Gastroesophageal sphincter (tissue), 4 donors: ENCODE results near the gene GALNT18. TPM values are rescaled to one million over a fixed set of nuclear protein-coding genes. Genes with fewer than 3 reads are reported as not detected.
A peak's percentile ranks its signal among the peaks of the same experiment; 100 is the strongest.

ENCODE experiments used
- ATAC-seq: fragments of 150-250 bp; one replicate; pipeline ENCODE4 v1.9.1; 2016; ENCODE audit warnings: mild to moderate bottlenecking, moderate library complexity
- H3K27ac ChIP-seq, 4 donors: fragments of 200-600 bp; sonication (generic) in 3 of 4; 1 replicate in 3 of 4; 2 replicates in 1 of 4; pipeline ENCODE4 v1.5.1; 2016 to 2019
- H3K27me3 ChIP-seq: fragments of 200-600 bp; sonication (generic); one replicate; pipeline ENCODE4 v1.5.1; 2019
- H3K36me3 ChIP-seq, 2 donors: fragments of 200-600 bp; sonication (generic); one replicate each; pipeline ENCODE4 v1.5.1; 2019; ENCODE audit warnings: control low read depth in 1 of 2
- H3K4me1 ChIP-seq, 3 donors: fragments of 200-600 bp; sonication (generic); 1 replicate in 2 of 3; 2 replicates in 1 of 3; pipeline ENCODE4 v1.5.1; 2016 to 2019; ENCODE audit warnings: control low read depth in 2 of 3
- H3K4me3 ChIP-seq, 2 donors: fragments of 200-600 bp; sonication (generic); one replicate each; pipeline ENCODE4 v1.5.1; 2019; ENCODE audit warnings: mild to moderate bottlenecking in 1 of 2, moderate library complexity in 1 of 2
- H3K9me3 ChIP-seq, 3 donors: fragments of 200-600 bp; sonication (generic); one replicate each; pipeline ENCODE4 v1.5.1; 2017 to 2019; ENCODE audit warnings: control low read depth in 2 of 3
- EP300 ChIP-seq: sonication (generic); formaldehyde crosslinking; IDR thresholded peaks from one replicate; pipeline ENCODE4 v1.6.1; 2017; ENCODE audit warnings: antibody characterized with exemption, mild to moderate bottlenecking
- POLR2A ChIP-seq, 2 donors: fragments of 450-650 bp; IDR thresholded peaks; one replicate each; pipeline ENCODE4 v1.6.1; 2017; ENCODE audit warnings: antibody characterized with exemption in 2 of 2, mild to moderate bottlenecking in 2 of 2, moderate library complexity in 1 of 2
- POLR2AphosphoS5 ChIP-seq: sonication (generic); formaldehyde crosslinking; IDR thresholded peaks from one replicate; pipeline ENCODE4 v1.6.1; 2017; ENCODE audit warnings: antibody characterized with exemption
- WGBS, 2 donors: methylation state at CpG; one replicate each; pipeline ENCODE4 v1.1.5; 2018; ENCODE audit warnings: low coverage in 1 of 2; 5-methylcytosine and 5-hydroxymethylcytosine counted together
- total RNA-seq, 4 donors: library from RNA; depleted of rRNA; stranded (reverse); fragments of >200 nt; gene quantifications; one replicate each; pipeline ENCODE4 v1.1.0, GENCODE V29; 2016
- TF ChIP-seq, protein P1 (sequence below), 4 experiments: fragments of 200-600 bp in 2 of 4; fragments of 450-650 bp in 2 of 4; sonication (generic) in 1 of 4; IDR thresholded peaks; one replicate each; pipeline ENCODE4 v1.5.1; 2017 to 2019; ENCODE audit warnings: antibody characterized with exemption in 4 of 4, mild to moderate bottlenecking in 2 of 4, moderate library complexity in 2 of 4

The GALNT18 gene
- total RNA-seq, 4 donors from 2014 or later, result 16.0 to 65.6 (median 35.2) TPM

DNA sequence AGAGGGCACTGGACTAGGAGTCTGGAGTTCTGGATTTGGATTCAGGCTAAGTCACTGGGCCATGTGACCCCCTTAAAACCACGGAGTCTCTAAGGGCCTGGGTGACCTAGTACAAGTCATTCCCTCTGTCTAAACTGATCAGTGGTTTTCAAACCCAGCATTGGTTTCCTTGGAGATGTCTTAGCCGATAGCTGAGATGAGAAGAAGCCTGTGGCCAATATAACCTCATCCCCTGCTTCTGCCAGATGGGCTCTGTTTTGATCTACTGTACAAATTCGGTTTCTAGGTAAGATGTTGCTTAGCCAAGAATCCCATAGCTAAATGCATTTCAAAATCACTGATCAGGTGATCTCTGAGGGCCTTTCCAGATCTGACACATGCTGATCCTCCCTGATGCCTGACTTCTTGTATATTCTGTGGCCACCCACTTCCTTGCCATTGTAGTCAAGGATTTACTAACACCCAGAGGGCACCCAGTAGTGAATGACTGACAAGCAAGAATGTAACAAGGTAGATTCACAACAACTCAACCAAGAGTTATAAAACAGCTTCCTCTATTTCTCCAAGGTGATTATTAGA lies 53.1 kb downstream of the GALNT18 start:
- Histone ChIP-seq H3K27ac (peak overlapping the region in 2 of 4 donors; percentile 7 to 72), H3K27me3 (no peaks in the 10 kb centered on the region), H3K4me3 (no peak overlapping the region), H3K36me3 (no peaks in the 10 kb centered on the region), H3K4me1 (peaks cover 0 to 84% (median 16%) of the 10 kb centered on the region in 3 donors), H3K9me3 (no peaks in the 10 kb centered on the region)
- WGBS, 2 donors, result 89 to 94% methylated on average over 3 of the region's 3 CpGs
- no peak for ATAC-seq
- TF ChIP-seq EP300, result no peak
- TF ChIP-seq, protein P1, sequence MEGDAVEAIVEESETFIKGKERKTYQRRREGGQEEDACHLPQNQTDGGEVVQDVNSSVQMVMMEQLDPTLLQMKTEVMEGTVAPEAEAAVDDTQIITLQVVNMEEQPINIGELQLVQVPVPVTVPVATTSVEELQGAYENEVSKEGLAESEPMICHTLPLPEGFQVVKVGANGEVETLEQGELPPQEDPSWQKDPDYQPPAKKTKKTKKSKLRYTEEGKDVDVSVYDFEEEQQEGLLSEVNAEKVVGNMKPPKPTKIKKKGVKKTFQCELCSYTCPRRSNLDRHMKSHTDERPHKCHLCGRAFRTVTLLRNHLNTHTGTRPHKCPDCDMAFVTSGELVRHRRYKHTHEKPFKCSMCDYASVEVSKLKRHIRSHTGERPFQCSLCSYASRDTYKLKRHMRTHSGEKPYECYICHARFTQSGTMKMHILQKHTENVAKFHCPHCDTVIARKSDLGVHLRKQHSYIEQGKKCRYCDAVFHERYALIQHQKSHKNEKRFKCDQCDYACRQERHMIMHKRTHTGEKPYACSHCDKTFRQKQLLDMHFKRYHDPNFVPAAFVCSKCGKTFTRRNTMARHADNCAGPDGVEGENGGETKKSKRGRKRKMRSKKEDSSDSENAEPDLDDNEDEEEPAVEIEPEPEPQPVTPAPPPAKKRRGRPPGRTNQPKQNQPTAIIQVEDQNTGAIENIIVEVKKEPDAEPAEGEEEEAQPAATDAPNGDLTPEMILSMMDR (IDR thresholded peaks at IDR 0.05), result no peak
- TF ChIP-seq POLR2AphosphoS5, result no peak
- no peak for TF ChIP-seq POLR2A (IDR thresholded peaks at IDR 0.05)

DNA sequence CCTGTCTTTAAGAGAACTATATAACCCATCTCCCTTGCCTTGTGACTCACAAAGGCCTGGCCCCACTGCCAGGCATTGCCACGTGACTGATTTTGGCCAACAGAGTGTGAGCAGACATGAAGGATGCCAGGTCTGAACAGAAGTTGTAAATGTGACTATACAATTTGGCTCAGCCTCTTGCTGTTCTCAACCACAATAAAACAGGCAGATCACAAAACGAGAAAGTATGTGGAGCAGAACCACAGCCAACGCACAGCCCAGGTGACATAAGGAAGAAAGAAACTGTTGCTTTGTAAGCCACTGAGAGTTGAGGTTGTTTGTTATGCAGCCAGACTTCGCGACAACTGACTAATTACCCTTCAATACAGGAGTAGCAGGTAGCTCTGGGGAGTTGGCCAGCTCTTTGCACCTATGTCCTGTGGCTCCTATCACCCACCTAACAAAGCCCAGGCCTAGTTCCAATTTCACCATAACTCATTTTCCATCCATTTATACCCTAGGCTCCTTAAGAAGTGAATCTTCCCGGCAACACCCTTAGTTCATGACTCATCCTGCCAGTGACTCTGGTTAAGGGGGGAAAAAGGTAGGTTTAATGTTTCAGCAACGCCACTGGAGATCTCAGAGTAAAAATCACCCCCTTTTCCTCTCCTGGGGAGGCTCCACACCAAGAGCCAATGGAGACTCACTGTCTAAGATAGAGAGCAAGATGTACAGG lies 53.7 kb downstream of the GALNT18 start:
- ATAC-seq, result no peak
- H3K9me3 ChIP-seq, result no peaks in the 10 kb centered on the region
- no peak overlapping the region for H3K4me3 ChIP-seq
- H3K4me1 ChIP-seq, result peaks cover 0 to 84% (median 16%) of the 10 kb centered on the region in 3 donors
- TF ChIP-seq POLR2A (IDR thresholded peaks at IDR 0.05) (no peak), POLR2AphosphoS5 (no peak), EP300 (no peak)
- TF ChIP-seq, protein P1 (IDR thresholded peaks at IDR 0.05), result no peak
- no peaks in the 10 kb centered on the region for H3K27me3 ChIP-seq
- 64 to 69% methylated on average over 6 to 7 of the region's 7 CpGs for WGBS, 2 donors
- peak overlapping the region in 2 of 4 donors; percentile 7 to 72 for H3K27ac ChIP-seq
- no peaks in the 10 kb centered on the region for H3K36me3 ChIP-seq

- Histone ChIP-seq H3K36me3 (no peaks in the 10 kb centered on the region), H3K27ac (no peak overlapping the region), H3K9me3 (no peaks in the 10 kb centered on the region), H3K27me3 (no peaks in the 10 kb centered on the region), H3K4me3 (no peak overlapping the region), H3K4me1 (peaks cover 0 to 74% (median 16%) of the 10 kb centered on the region in 3 donors)
- TF ChIP-seq, protein P1 (IDR thresholded peaks at IDR 0.05), result no peak
- TF ChIP-seq POLR2AphosphoS5 (no peak), EP300 (no peak), POLR2A (IDR thresholded peaks at IDR 0.05) (no peak)
- 93 to 94% methylated on average over 2 of the region's 2 CpGs for WGBS, 2 donors
- ATAC-seq, result no peak
Measured at GRCh38 chr11:11565636-11566035, 56.2 kb downstream of the GALNT18 start.

GRCh38 chr11:11563200-11563975 lies 58.4 kb downstream of the GALNT18 start:
- Histone ChIP-seq H3K36me3 (no peaks in the 10 kb centered on the region), H3K27me3 (no peaks in the 10 kb centered on the region), H3K27ac (peak overlapping the region in 1 of 4 donors; percentile 9), H3K4me1 (peaks cover 0 to 58% (median 3%) of the 10 kb centered on the region in 3 donors), H3K4me3 (no peak overlapping the region), H3K9me3 (no peaks in the 10 kb centered on the region)
- no peak for ATAC-seq
- TF ChIP-seq, protein P1 (IDR thresholded peaks at IDR 0.05), result no peak
- TF ChIP-seq EP300 (no peak), POLR2AphosphoS5 (no peak), POLR2A (IDR thresholded peaks at IDR 0.05) (no peak)
- 37 to 43% methylated on average over 3 of the region's 6 CpGs for WGBS, 2 donors
